ENCODE measurements around the gene STATH. TPM values are rescaled to one million over a fixed set of nuclear protein-coding genes. Genes with fewer than 3 reads are reported as not detected.

The STATH gene
- total RNA-seq, 2 experiments from 2014 or later: not detected

DNA sequence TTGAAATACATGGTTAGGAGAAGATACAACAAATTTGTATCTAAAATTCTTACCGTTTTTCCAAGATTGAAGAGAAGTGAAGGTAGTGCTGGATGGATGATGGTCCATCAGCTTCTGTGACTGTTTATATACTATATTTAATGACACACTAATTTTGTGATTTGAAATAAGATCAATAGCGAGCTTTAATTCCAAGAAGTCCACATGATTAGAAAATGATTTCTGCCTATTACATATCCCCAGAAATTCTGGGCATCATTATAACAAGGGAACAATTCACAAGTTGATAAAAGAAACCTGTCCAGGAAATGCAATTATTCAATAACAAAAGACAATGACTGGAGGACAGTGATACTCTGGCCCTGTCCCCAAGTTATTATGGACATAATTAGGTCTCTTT, 30.1 kb upstream of the STATH start, which contains the start of gene CSN2:
TSS of gene CSN2 (minus strand) at position 101 of the 400 bp plus-strand sequence. CDS start 4,733 bp downstream, outside the sequence.
- no peaks in the 10 kb centered on the region for H3K27me3 Mint-ChIP-seq

DNA sequence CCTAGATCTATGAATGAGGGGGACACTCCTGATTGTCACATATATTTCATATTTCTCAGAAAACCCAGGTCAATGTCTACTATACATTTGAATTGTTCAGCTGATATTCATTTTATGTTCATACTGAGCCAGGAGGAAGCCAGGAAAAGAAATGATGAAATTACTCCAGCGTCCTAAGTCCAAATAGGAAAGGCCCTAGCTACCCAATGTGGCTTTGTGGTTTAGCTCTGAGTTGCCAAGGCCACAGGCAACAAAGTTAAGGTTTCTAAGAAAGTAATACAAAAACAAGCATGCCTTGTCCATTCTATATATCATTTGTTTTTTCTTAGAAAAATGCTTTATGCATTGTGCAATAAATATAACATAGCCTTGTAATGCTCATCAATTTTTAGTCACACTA, 25.7 kb upstream of the STATH start:
- H3K36me3 Mint-ChIP-seq (ENCODE audit: low read depth): no peaks in the 10 kb centered on the region
- ChIA-PET POLR2A (no interaction called here), CTCF (no interaction called here)
- no peaks in the 10 kb centered on the region for H3K4me1 Mint-ChIP-seq (ENCODE audit: low read depth)
- intact Hi-C loops (cut with DNase I, micrococcal nuclease): no loop called here
- no peak for DNase-seq
- no peak overlapping the region for H3K27ac Mint-ChIP-seq
- no peaks in the 10 kb centered on the region for H3K36me3 ChIP-seq (ENCODE audit: insufficient read depth, low read length)
- no peaks in the 10 kb centered on the region for H3K9me3 Mint-ChIP-seq
- H3K4me1 ChIP-seq (ENCODE audit: insufficient read depth, low read length): no peaks in the 10 kb centered on the region
- no peaks in the 10 kb centered on the region for H3K9me3 ChIP-seq (ENCODE audit: control insufficient read depth in 1 of 2, insufficient read depth in 1 of 2, low read length in 2 of 2)
- H3K4me3 Mint-ChIP-seq: no peak overlapping the region
- no peaks in the 10 kb centered on the region for H3K27me3 Mint-ChIP-seq
- TF ChIP-seq, protein P1, sequence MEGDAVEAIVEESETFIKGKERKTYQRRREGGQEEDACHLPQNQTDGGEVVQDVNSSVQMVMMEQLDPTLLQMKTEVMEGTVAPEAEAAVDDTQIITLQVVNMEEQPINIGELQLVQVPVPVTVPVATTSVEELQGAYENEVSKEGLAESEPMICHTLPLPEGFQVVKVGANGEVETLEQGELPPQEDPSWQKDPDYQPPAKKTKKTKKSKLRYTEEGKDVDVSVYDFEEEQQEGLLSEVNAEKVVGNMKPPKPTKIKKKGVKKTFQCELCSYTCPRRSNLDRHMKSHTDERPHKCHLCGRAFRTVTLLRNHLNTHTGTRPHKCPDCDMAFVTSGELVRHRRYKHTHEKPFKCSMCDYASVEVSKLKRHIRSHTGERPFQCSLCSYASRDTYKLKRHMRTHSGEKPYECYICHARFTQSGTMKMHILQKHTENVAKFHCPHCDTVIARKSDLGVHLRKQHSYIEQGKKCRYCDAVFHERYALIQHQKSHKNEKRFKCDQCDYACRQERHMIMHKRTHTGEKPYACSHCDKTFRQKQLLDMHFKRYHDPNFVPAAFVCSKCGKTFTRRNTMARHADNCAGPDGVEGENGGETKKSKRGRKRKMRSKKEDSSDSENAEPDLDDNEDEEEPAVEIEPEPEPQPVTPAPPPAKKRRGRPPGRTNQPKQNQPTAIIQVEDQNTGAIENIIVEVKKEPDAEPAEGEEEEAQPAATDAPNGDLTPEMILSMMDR (IDR thresholded peaks at IDR 0.05): no peak
- H3K27me3 ChIP-seq (ENCODE audit: control insufficient read depth in 1 of 2, insufficient read depth in 2 of 2, low read length in 2 of 2): no peaks in the 10 kb centered on the region
- no peak for ATAC-seq (ENCODE audit: poor library complexity)
- H3K27ac ChIP-seq (ENCODE audit: low read depth in 1 of 2, low read length in 2 of 2): no peak overlapping the region
- no peak overlapping the region for H3K4me3 ChIP-seq (ENCODE audit: low read length)

More for the DNA sequence above, 30.1 kb upstream of the STATH start, which contains the start of gene CSN2:
- ChIA-PET CTCF (no interaction called here), POLR2A (no interaction called here)
- Mint-ChIP-seq H3K4me1 (ENCODE audit: low read depth) (no peaks in the 10 kb centered on the region), H3K27ac (no peak within 1 kb of the TSS), H3K9me3 (no peaks in the 10 kb centered on the region), H3K4me3 (no peak within 1 kb of the TSS), H3K36me3 (ENCODE audit: low read depth) (no peaks in the 10 kb centered on the region)
- Histone ChIP-seq H3K36me3 (ENCODE audit: insufficient read depth, low read length) (no peaks in the 10 kb centered on the region), H3K4me3 (ENCODE audit: low read length) (no peak within 1 kb of the TSS), H3K27me3 (ENCODE audit: control insufficient read depth in 1 of 2, insufficient read depth in 2 of 2, low read length in 2 of 2) (no peaks in the 10 kb centered on the region), H3K4me1 (ENCODE audit: insufficient read depth, low read length) (no peaks in the 10 kb centered on the region), H3K9me3 (ENCODE audit: control insufficient read depth in 1 of 2, insufficient read depth in 1 of 2, low read length in 2 of 2) (no peaks in the 10 kb centered on the region), H3K27ac (ENCODE audit: low read depth in 1 of 2, low read length in 2 of 2) (no peak within 1 kb of the TSS)
- ATAC-seq (ENCODE audit: poor library complexity) (no peak), DNase-seq (no peak)
- intact Hi-C loops (cut with DNase I, micrococcal nuclease): no loop called here
- TF ChIP-seq, protein P1 (IDR thresholded peaks at IDR 0.05): no peak

DNA sequence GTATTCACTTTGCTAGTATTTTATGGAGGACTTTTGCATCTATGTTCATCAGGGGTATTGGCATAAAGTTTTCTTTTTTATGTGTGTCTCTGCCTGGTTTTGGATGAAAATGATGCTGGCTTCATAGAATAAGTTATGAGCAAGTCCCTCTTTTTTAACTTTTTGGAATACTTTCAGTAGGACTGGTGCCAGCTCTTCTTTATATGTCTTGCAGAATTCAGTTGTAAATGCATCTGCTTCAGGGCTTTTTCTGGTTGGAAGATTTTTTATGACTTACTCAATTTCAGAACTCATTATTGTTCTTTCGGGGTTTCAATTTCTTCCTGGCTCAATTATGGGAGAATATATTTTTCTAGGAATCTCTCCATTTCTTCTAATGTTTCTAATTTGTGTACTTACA, 21.1 kb upstream of the STATH start:
- TF ChIP-seq, protein P1 (IDR thresholded peaks at IDR 0.05): no peak
- H3K4me3 ChIP-seq (ENCODE audit: low read length): no peak overlapping the region
- H3K4me1 Mint-ChIP-seq (ENCODE audit: low read depth): no peaks in the 10 kb centered on the region
- no peaks in the 10 kb centered on the region for H3K27me3 ChIP-seq (ENCODE audit: control insufficient read depth in 1 of 2, insufficient read depth in 2 of 2, low read length in 2 of 2)
- CTCF ChIA-PET: no interaction called here
- no peak overlapping the region for H3K27ac Mint-ChIP-seq
- ATAC-seq (ENCODE audit: poor library complexity): no peak
- H3K4me1 ChIP-seq (ENCODE audit: insufficient read depth, low read length): no peaks in the 10 kb centered on the region
- no peaks in the 10 kb centered on the region for H3K27me3 Mint-ChIP-seq
- no peaks in the 10 kb centered on the region for H3K9me3 Mint-ChIP-seq
- H3K4me3 Mint-ChIP-seq: no peak overlapping the region
- intact Hi-C loops (cut with DNase I, micrococcal nuclease): no loop called here
- no peaks in the 10 kb centered on the region for H3K36me3 ChIP-seq (ENCODE audit: insufficient read depth, low read length)
- POLR2A ChIA-PET: no interaction called here
- no peak for DNase-seq
- no peaks in the 10 kb centered on the region for H3K36me3 Mint-ChIP-seq (ENCODE audit: low read depth)
- no peak overlapping the region for H3K27ac ChIP-seq (ENCODE audit: low read depth in 1 of 2, low read length in 2 of 2)
- peaks cover 0 to 5% of the 10 kb centered on the region in 2 experiments for H3K9me3 ChIP-seq (ENCODE audit: control insufficient read depth in 1 of 2, insufficient read depth in 1 of 2, low read length in 2 of 2)
